Endothelial cell (in vitro differentiated cells): ENCODE measurements around the gene NCF2. TPM values are rescaled to one million over a fixed set of nuclear protein-coding genes. Genes with fewer than 3 reads are reported as not detected.

Experiments used
- DNase-seq: peaks from one replicate; pipeline ENCODE4 v3.0.0; 2021; ENCODE audit warnings: low spot score
- H3K27ac Mint-ChIP-seq: one replicate; pipeline ENCODE4 v1.8.0; 2021; ENCODE audit warnings: mixed read lengths, inconsistent platforms; ENCODE audit not compliant: unreplicated experiment
- H3K27me3 Mint-ChIP-seq: one replicate; pipeline ENCODE4 v1.8.0; 2021; ENCODE audit warnings: mild to moderate bottlenecking, moderate library complexity, mixed read lengths, inconsistent platforms; ENCODE audit not compliant: unreplicated experiment
- H3K36me3 Mint-ChIP-seq: one replicate; pipeline ENCODE4 v1.8.0; 2021; ENCODE audit warnings: mild to moderate bottlenecking, low read depth, mixed read lengths, inconsistent platforms; ENCODE audit not compliant: unreplicated experiment
- H3K4me1 Mint-ChIP-seq: one replicate; pipeline ENCODE4 v1.8.0; 2021; ENCODE audit warnings: mild to moderate bottlenecking, mixed read lengths, inconsistent platforms; ENCODE audit not compliant: unreplicated experiment
- H3K4me3 Mint-ChIP-seq: one replicate; pipeline ENCODE4 v1.8.0; 2021; ENCODE audit warnings: mild to moderate bottlenecking, mixed read lengths, inconsistent platforms; ENCODE audit not compliant: unreplicated experiment
- H3K9me3 Mint-ChIP-seq: one replicate; pipeline ENCODE4 v1.8.0; 2021; ENCODE audit warnings: mixed read lengths, inconsistent platforms; ENCODE audit not compliant: unreplicated experiment
- long read RNA-seq: library from polyadenylated mRNA; unstranded; transcript quantifications from one replicate; pipeline ENCODE4 v2.0.0, GENCODE V29; 2020; ENCODE audit not compliant: unreplicated experiment
- total RNA-seq: library from RNA; stranded (reverse); fragmentation: NEBNext Ultra II Directional; extraction: Animal tissue kit (Norgen Biotek cat#: 25700); gene quantifications from one replicate; pipeline ENCODE4 v1.2.1, GENCODE V29; 2021; ENCODE audit not compliant: unreplicated experiment
- TF ChIP-seq, protein P1 (sequence below): fragments of 200-600 bp; sonication (generic); IDR thresholded peaks from one replicate; pipeline ENCODE4 v1.5.0; 2021; ENCODE audit warnings: antibody characterized with exemption; ENCODE audit not compliant: unreplicated experiment

Gene NCF2, protein sequence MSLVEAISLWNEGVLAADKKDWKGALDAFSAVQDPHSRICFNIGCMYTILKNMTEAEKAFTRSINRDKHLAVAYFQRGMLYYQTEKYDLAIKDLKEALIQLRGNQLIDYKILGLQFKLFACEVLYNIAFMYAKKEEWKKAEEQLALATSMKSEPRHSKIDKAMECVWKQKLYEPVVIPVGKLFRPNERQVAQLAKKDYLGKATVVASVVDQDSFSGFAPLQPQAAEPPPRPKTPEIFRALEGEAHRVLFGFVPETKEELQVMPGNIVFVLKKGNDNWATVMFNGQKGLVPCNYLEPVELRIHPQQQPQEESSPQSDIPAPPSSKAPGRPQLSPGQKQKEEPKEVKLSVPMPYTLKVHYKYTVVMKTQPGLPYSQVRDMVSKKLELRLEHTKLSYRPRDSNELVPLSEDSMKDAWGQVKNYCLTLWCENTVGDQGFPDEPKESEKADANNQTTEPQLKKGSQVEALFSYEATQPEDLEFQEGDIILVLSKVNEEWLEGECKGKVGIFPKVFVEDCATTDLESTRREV
- total RNA-seq: 0.67 TPM
- long read RNA-seq, partial matches to known transcripts: 0 of 1 reads
- long read RNA-seq, other reads (novel, unspliced or antisense): 0 of 1 reads

DNA sequence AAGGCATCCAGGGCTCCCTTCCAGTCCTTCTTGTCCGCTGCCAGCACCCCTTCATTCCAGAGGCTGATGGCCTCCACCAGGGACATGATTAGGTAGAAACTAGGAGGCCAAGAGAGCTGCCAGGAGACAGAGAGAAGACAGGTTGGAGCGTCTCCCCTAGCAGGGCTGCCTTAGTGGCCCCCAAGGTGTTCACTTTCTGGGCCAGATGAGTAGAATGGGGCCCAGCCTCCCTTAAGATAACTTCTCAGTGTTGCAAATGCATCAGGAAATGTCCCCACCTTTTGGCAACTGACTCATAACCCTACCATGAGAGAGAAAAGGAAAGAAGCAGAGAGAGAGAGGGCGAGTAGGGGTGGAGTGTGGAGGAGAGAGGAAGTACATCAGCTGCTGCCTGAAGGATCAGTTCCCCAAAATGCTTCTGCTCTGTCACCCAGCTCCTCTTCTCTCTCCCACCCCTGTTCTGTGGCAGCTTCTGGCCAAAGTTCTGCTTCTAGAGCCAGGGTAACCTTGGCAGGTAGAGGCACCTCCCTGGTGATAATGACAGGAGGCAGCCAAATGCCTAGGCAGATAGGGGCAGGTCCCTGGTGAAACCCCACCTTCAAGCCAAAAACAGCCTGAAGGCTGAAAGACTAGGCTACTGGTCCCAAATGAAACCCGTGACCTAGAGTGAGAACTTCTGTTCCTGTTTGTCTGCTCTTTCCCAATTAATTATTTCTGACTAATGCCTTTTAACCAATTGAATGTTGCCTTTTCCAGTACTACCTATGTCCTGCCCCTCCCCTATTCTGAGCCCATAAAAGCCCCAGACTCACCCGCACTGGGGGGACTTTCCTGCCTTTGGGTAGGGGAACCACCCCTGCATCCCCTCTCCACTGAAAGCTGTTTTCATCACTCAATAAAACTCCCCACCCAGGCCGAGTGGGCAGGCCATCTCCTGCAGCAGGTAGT lies at the start of gene NCF2:
NCF2 (minus strand) TSS at position 216 of the 948 bp plus-strand sequence; CDS start at position 86, 130 bp downstream.
- H3K27me3 Mint-ChIP-seq: peaks cover 3% of the 10 kb centered on the region
- no peak within 1 kb of the TSS for H3K27ac Mint-ChIP-seq
- TF ChIP-seq, protein P1, sequence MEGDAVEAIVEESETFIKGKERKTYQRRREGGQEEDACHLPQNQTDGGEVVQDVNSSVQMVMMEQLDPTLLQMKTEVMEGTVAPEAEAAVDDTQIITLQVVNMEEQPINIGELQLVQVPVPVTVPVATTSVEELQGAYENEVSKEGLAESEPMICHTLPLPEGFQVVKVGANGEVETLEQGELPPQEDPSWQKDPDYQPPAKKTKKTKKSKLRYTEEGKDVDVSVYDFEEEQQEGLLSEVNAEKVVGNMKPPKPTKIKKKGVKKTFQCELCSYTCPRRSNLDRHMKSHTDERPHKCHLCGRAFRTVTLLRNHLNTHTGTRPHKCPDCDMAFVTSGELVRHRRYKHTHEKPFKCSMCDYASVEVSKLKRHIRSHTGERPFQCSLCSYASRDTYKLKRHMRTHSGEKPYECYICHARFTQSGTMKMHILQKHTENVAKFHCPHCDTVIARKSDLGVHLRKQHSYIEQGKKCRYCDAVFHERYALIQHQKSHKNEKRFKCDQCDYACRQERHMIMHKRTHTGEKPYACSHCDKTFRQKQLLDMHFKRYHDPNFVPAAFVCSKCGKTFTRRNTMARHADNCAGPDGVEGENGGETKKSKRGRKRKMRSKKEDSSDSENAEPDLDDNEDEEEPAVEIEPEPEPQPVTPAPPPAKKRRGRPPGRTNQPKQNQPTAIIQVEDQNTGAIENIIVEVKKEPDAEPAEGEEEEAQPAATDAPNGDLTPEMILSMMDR: no peak

DNA sequence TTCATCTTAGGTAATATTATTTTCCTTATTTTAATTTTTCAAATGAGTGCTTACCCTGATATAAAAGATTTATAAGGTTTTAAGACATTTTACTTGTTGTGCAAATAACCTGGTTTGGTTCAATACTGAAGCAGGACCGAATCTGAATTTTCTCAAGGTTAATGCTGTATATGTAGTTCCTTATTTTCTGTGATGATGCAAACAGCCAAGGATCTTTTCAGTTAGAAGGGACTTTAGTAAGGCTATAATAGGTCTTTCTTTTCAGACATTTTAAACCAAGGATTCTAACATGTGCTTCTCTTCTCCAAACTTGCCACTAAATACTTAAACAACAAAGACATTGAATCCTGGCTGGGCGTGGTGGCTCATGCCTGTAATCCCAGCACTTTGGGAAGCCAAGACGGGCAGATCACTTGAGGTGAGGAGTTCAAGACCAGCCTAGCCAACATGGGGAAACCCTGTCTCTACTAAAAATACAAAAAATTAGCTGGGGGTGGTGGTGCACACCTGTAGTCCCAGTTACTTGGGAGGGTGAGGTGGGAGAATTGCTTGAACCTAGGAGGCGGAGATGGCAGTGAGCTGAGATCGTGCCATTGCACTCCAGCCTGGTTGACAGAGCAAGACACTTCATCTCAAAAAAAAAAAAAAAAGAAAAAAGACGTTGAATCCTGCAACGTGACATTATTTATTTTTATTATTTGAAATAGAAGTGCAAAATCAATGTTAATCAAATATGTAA lies 48.6 kb upstream of the NCF2 start:
- H3K9me3 Mint-ChIP-seq: no peaks in the 10 kb centered on the region
- H3K36me3 Mint-ChIP-seq: no peaks in the 10 kb centered on the region
- TF ChIP-seq, protein P1: no peak
- no peak overlapping the region for H3K27ac Mint-ChIP-seq
- no peak for DNase-seq
- no peak overlapping the region for H3K4me3 Mint-ChIP-seq
- peaks cover 4% of the 10 kb centered on the region for H3K27me3 Mint-ChIP-seq
- peaks cover 9% of the 10 kb centered on the region for H3K4me1 Mint-ChIP-seq

More for the DNA sequence above, at the start of gene NCF2:
- Mint-ChIP-seq H3K9me3 (no peaks in the 10 kb centered on the region), H3K36me3 (peaks cover 3% of the 10 kb centered on the region), H3K4me1 (peaks cover 12% of the 10 kb centered on the region), H3K4me3 (no peak within 1 kb of the TSS)
- no peak for DNase-seq

DNA sequence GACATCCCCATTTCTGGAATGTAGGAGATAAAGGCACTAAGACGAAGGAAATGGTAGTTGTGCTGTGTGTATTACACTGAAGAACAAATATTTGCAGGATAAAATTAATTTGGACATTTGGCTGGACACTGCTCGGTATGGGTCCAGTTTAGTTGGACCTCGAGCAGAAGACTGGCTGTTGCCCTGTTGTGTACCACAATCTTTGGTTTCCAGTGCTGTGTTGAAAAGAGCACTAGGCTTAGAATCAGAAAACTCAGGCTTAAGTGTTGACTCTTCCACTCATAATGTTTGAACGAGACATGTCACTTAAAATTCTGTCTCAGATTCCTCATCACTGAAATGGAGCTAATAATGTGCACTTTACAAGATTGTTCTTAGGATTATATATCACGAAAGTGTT lies 46.5 kb upstream of the NCF2 start:
- Mint-ChIP-seq H3K4me1 (peaks cover 22% of the 10 kb centered on the region), H3K36me3 (no peaks in the 10 kb centered on the region), H3K4me3 (peak overlapping the region; percentile 98), H3K27me3 (peaks cover 4% of the 10 kb centered on the region), H3K9me3 (no peaks in the 10 kb centered on the region), H3K27ac (no peak overlapping the region)
- DNase-seq: no peak
- TF ChIP-seq, protein P1: no peak

DNA sequence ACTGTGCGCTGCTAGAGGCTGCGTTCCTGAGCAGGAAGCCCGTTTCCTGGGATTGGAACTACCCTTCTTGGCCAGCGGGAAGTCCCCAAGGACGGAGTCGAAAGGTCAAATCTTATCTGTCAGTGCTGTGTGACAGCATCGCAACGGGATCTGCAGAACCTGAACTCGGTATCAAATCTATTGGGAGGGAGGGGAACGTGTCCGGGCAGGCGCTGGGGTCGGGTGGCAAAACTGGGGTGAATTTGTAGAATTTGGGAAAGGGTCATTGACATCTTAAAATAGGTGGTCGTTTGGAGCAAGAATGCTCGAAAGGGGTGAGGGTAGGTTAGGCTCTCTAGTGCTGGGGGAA lies 46.0 kb upstream of the NCF2 start:
- Mint-ChIP-seq H3K9me3 (no peaks in the 10 kb centered on the region), H3K36me3 (no peaks in the 10 kb centered on the region), H3K27me3 (peaks cover 4% of the 10 kb centered on the region), H3K27ac (peak overlapping the region; percentile 88), H3K4me3 (peak overlapping the region; percentile 98), H3K4me1 (peaks cover 24% of the 10 kb centered on the region)
- DNase-seq: no peak
- TF ChIP-seq, protein P1: no peak
